Subcutaneous abdominal adipose tissue (tissue), 5 donors: Measurements from ENCODE around the gene DNAH6.

Experiments used
- H3K27ac ChIP-seq: one replicate; pipeline ENCODE4 v1.7.0; 2013; ENCODE audit warnings: low read depth, mild to moderate bottlenecking, inconsistent platforms, low read length, moderate library complexity
- H3K27me3 ChIP-seq, 5 donors: one replicate each; pipeline ENCODE4 v1.7.0; 2013; ENCODE audit warnings: low read length in 5 of 5, inconsistent platforms in 1 of 5; ENCODE audit not compliant: control insufficient read depth in 5 of 5, insufficient read depth in 4 of 5
- H3K36me3 ChIP-seq, 5 donors: one replicate each; pipeline ENCODE4 v1.7.0; 2013; ENCODE audit warnings: low read length in 5 of 5; ENCODE audit not compliant: control insufficient read depth in 5 of 5, insufficient read depth in 5 of 5
- H3K4me1 ChIP-seq, 5 donors: one replicate each; pipeline ENCODE4 v1.7.0; 2013; ENCODE audit warnings: low read length in 5 of 5, mild to moderate bottlenecking in 3 of 5, moderate library complexity in 1 of 5; ENCODE audit not compliant: control insufficient read depth in 5 of 5, insufficient read depth in 5 of 5
- H3K4me3 ChIP-seq, 5 donors: one replicate each; pipeline ENCODE4 v1.7.0; 2013; ENCODE audit warnings: low read length in 5 of 5, low read depth in 1 of 5
- H3K9ac ChIP-seq, 5 donors: one replicate each; pipeline ENCODE4 v1.7.0; 2013; ENCODE audit warnings: low read length in 5 of 5, mild to moderate bottlenecking in 4 of 5, moderate library complexity in 3 of 5
- H3K9me3 ChIP-seq, 5 donors: one replicate each; pipeline ENCODE4 v1.7.0; 2013; ENCODE audit warnings: low read length in 5 of 5; ENCODE audit not compliant: control insufficient read depth in 5 of 5
- donor health status: healthy.
- donor health status: healthy.
- donor health status: healthy.
- donor health status: healthy.
- donor health status: healthy.

Gene DNAH6

GRCh38 chr2:84788027-84788426 is 271.7 kb downstream of the DNAH6 start:
- no peaks in the 10 kb centered on the region for H3K36me3 ChIP-seq
- H3K4me1 ChIP-seq = no peaks in the 10 kb centered on the region
- no peaks in the 10 kb centered on the region for H3K27me3 ChIP-seq
- no peak overlapping the region for H3K4me3 ChIP-seq
- no peaks in the 10 kb centered on the region for H3K9me3 ChIP-seq
- no peak overlapping the region for H3K9ac ChIP-seq
- H3K27ac ChIP-seq = no peak overlapping the region

- Histone ChIP-seq H3K27ac (no peak overlapping the region), H3K4me3 (no peak overlapping the region), H3K4me1 (no peaks in the 10 kb centered on the region), H3K9ac (no peak overlapping the region), H3K9me3 (no peaks in the 10 kb centered on the region), H3K36me3 (no peaks in the 10 kb centered on the region), H3K27me3 (no peaks in the 10 kb centered on the region)
Observed at GRCh38 chr2:84788498-84788897, 272.2 kb downstream of the DNAH6 start.

GRCh38 chr2:84792856-84793522 is 276.7 kb downstream of the DNAH6 start:
- no peaks in the 10 kb centered on the region for H3K27me3 ChIP-seq
- no peaks in the 10 kb centered on the region for H3K36me3 ChIP-seq
- H3K9ac ChIP-seq = no peak overlapping the region

GRCh38 chr2:84793641-84794040 is 277.3 kb downstream of the DNAH6 start:
- Histone ChIP-seq H3K27me3 (no peaks in the 10 kb centered on the region), H3K9ac (no peak overlapping the region), H3K4me1 (no peaks in the 10 kb centered on the region), H3K9me3 (no peaks in the 10 kb centered on the region), H3K36me3 (no peaks in the 10 kb centered on the region), H3K27ac (no peak overlapping the region), H3K4me3 (no peak overlapping the region)

More at GRCh38 chr2:84792856-84793522, 276.7 kb downstream of the DNAH6 start:
- H3K9me3 ChIP-seq = no peaks in the 10 kb centered on the region
- H3K4me1 ChIP-seq = no peaks in the 10 kb centered on the region
- H3K4me3 ChIP-seq = no peak overlapping the region
- H3K27ac ChIP-seq = no peak overlapping the region

- no peaks in the 10 kb centered on the region for H3K36me3 ChIP-seq
- no peaks in the 10 kb centered on the region for H3K4me1 ChIP-seq
- H3K9me3 ChIP-seq = peaks cover 0 to 1% (median 0%) of the 10 kb centered on the region in 5 donors
- H3K27ac ChIP-seq = no peak overlapping the region
- no peak overlapping the region for H3K4me3 ChIP-seq
- no peaks in the 10 kb centered on the region for H3K27me3 ChIP-seq
- no peak overlapping the region for H3K9ac ChIP-seq
Observed at GRCh38 chr2:84796798-84797197, 280.5 kb downstream of the DNAH6 start.

- Histone ChIP-seq H3K36me3 (no peaks in the 10 kb centered on the region), H3K4me3 (no peak overlapping the region), H3K9me3 (peaks cover 0 to 3% (median 0%) of the 10 kb centered on the region in 5 donors), H3K27ac (no peak overlapping the region), H3K27me3 (no peaks in the 10 kb centered on the region), H3K4me1 (no peaks in the 10 kb centered on the region), H3K9ac (no peak overlapping the region)
Observed at GRCh38 chr2:84797271-84797670, 281.0 kb downstream of the DNAH6 start.

GRCh38 chr2:84799772-84800171 is 283.5 kb downstream of the DNAH6 start:
- no peak overlapping the region for H3K4me3 ChIP-seq
- H3K9me3 ChIP-seq = peaks cover 0 to 3% (median 0%) of the 10 kb centered on the region in 5 donors
- no peak overlapping the region for H3K27ac ChIP-seq
- no peaks in the 10 kb centered on the region for H3K36me3 ChIP-seq
- no peaks in the 10 kb centered on the region for H3K4me1 ChIP-seq
- no peak overlapping the region for H3K9ac ChIP-seq
- H3K27me3 ChIP-seq = no peaks in the 10 kb centered on the region

- no peak overlapping the region for H3K9ac ChIP-seq
- H3K4me3 ChIP-seq = no peak overlapping the region
- peaks cover 0 to 2% (median 0%) of the 10 kb centered on the region in 5 donors for H3K4me1 ChIP-seq
Observed at GRCh38 chr2:84800194-84800805, 284.0 kb downstream of the DNAH6 start.

GRCh38 chr2:84801811-84802210 is 285.5 kb downstream of the DNAH6 start:
- peaks cover 0 to 14% (median 4%) of the 10 kb centered on the region in 5 donors for H3K4me1 ChIP-seq
- H3K27me3 ChIP-seq = no peaks in the 10 kb centered on the region
- no peaks in the 10 kb centered on the region for H3K36me3 ChIP-seq
- peaks cover 0 to 3% (median 0%) of the 10 kb centered on the region in 5 donors for H3K9me3 ChIP-seq
- no peak overlapping the region for H3K9ac ChIP-seq
- H3K27ac ChIP-seq = no peak overlapping the region
- no peak overlapping the region for H3K4me3 ChIP-seq

More at GRCh38 chr2:84800194-84800805, 284.0 kb downstream of the DNAH6 start:
- H3K36me3 ChIP-seq = no peaks in the 10 kb centered on the region
- H3K9me3 ChIP-seq = peaks cover 0 to 3% (median 0%) of the 10 kb centered on the region in 5 donors
- H3K27me3 ChIP-seq = no peaks in the 10 kb centered on the region
- H3K27ac ChIP-seq = no peak overlapping the region

- Histone ChIP-seq H3K4me3 (no peak overlapping the region), H3K27me3 (no peaks in the 10 kb centered on the region), H3K9me3 (peaks cover 0 to 3% (median 0%) of the 10 kb centered on the region in 5 donors), H3K9ac (no peak overlapping the region), H3K4me1 (peaks cover 2 to 25% (median 15%) of the 10 kb centered on the region in 5 donors), H3K36me3 (no peaks in the 10 kb centered on the region), H3K27ac (no peak overlapping the region)
Observed at GRCh38 chr2:84805250-84805958, 289.1 kb downstream of the DNAH6 start.
